ENCODE results near the gene BIN2. TPM values are rescaled to one million over a fixed set of nuclear protein-coding genes. Genes with fewer than 3 reads are reported as not detected.
"Not testable (repeated sequence)": the region's sequence is repeated elsewhere in the genome, so short reads cannot be mapped to it uniquely, and the experiment has no call there.

Gene BIN2
- total RNA-seq, 1 experiment from 2014 or later, result not detected

DNA sequence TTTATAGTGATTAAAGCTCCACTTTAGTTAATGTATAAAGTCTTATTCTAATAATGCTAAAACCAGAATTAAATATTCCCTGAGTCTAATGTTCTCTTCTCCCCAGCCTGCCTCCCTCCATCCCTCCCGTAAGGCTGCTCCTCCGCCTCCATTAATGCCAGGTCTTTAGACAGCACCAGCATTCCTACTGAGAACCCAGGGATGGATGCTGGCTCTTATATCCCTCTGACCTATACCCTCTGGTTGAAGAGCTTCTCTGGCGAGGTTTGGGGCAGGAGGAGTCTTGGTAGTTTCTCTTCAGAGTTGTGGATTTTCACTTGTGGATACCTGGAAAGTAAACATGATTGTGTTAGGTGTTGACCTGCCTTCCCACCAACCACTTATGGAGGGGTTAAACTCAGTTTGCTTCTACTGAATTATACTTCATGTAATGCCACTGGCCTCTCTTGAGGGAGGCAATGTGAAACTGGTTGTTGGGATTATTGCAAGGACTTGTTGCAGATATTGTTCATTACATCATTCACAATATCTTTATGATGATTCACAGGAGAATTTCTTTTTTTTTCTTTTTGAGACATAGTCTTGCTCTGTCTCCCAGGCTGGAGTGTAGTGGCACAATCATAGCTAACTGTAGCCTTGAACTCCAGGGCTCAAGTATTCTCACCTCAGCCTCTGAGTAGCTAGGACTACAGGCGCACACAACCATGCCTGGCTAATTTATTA is 42.6 kb downstream of the BIN2 start:
- in situ Hi-C loops (cut with HindIII; ENCODE audit: low pct_unique_long_range_greater_than_20kb, low sequenced_read_pairs), result no loop called here
- DNase-seq (ENCODE audit: low read depth), result no peak

DNA sequence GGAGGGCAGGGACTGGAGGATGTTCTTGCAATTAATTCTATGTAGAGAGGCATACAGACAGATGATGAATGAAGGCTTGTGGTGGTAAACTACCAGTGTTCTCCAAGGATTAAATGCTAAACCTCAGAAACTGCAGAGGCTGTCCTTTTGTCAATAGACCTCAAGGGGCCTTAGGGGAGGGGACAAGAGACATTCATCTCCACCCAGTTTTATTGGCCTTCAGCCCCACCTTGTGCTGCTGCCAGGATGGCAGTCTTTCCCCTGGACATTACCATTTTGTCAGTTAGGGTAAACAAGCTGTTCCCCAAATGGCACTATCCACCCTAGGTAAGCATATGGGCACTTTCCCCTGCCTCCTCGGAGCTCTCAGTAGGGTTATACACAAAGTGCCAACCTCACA is 48.9 kb downstream of the BIN2 start:
- in situ Hi-C loops (cut with HindIII; ENCODE audit: low pct_unique_long_range_greater_than_20kb, low sequenced_read_pairs), result no loop called here
- DNase-seq (ENCODE audit: low read depth), result no peak

DNA sequence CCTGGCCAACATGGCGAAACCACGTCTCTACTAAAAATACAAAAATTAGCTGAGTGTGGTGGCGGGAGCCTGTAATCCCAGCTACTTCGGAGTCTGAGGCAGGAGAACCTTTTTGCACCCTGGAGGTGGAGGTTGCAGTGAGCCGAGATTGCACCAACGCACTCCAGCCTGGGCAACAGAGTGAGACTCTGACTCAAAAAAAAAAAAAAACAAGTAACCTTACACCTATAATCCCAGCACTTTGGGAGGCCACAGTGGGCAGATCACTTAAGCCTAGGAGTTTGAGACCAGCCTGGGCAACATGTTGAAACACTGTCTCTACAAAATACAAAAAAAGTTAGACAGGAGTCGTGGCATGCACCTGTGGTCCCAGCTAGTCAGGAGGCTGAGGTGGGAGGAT is 51.2 kb downstream of the BIN2 start:
- in situ Hi-C loops (cut with HindIII; ENCODE audit: low pct_unique_long_range_greater_than_20kb, low sequenced_read_pairs); DNase-seq (ENCODE audit: low read depth): not testable (repeated sequence)

DNA sequence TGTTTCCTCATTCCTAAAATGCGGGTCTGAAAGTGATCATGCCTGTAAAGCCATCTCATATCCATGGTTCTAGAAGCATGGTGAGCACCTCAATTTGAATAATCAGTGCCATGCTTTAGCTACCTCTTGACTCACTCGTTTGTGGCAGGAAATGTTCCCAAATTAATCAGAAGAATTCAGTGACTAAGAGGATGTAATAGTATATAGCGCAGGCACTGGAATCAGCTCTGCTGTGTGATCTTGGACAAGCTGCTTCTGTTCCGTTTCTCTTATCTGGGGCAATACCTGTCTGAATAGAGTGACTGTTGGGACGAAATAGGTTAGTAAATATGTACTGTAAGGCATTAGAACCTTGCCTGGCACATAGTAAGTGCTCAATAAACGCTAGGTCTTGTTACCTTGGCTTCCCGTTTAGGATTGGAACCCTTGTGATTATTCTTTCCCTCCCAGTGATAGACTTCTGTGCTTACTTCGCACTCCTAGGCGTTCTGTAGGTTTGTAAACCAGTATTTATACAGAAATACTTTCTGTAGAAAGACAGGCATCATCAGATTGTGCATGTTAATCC is 52.9 kb downstream of the BIN2 start:
- in situ Hi-C loops (cut with HindIII; ENCODE audit: low pct_unique_long_range_greater_than_20kb, low sequenced_read_pairs), result no loop called here
- no peak for DNase-seq (ENCODE audit: low read depth)

DNA sequence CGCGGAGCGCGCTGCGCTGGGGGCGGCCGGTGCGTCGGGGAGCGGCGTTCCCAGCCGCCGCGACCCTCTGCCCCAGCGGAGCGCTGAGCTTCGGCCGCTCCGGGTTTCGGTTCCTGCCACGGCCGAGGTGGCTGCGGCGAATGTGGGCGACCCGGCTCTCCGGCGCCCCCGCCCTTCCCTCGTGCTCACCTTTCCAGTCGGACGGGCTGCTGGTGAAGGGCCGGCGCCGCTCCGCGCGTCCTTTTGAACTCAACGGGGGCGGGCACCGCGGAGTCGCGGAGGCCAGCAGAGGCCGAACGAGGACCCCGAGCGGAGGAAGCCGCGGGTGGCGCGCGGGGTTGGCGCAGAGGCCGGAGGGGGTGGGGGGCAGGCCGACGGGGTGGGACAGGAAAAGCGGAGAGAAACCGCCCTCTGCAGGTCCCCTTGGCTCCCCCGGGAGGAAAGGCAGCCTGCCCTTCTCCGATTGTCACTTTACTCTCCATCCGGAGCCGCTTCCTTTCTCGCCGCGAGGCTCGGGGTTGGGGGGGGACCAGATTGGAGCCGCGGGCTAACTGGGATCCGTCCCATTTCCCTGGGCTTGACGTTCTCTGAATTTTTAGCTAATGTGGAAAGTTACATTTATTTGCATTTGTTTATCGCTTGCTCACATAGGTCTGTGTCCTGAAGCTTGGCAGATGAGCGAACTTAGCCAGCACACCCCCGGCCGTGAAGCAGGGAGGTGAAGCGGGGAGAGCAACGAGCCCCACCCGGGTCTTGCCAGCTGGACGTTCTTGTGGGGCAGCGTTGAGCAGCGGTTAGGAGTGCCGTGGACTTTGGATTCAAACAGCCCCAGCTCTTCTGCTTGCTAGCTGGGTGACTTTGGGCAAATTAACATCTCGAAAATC is 53.7 kb downstream of the BIN2 start, which contains the start of gene SMAGP:
TSS of gene SMAGP (minus strand) at position 349 of the 884 bp plus-strand sequence. CDS start 1,137 bp downstream, outside the sequence.
- peak; percentile 59 for DNase-seq (ENCODE audit: low read depth)
- in situ Hi-C loops (cut with HindIII; ENCODE audit: low pct_unique_long_range_greater_than_20kb, low sequenced_read_pairs), result no loop called here

DNA sequence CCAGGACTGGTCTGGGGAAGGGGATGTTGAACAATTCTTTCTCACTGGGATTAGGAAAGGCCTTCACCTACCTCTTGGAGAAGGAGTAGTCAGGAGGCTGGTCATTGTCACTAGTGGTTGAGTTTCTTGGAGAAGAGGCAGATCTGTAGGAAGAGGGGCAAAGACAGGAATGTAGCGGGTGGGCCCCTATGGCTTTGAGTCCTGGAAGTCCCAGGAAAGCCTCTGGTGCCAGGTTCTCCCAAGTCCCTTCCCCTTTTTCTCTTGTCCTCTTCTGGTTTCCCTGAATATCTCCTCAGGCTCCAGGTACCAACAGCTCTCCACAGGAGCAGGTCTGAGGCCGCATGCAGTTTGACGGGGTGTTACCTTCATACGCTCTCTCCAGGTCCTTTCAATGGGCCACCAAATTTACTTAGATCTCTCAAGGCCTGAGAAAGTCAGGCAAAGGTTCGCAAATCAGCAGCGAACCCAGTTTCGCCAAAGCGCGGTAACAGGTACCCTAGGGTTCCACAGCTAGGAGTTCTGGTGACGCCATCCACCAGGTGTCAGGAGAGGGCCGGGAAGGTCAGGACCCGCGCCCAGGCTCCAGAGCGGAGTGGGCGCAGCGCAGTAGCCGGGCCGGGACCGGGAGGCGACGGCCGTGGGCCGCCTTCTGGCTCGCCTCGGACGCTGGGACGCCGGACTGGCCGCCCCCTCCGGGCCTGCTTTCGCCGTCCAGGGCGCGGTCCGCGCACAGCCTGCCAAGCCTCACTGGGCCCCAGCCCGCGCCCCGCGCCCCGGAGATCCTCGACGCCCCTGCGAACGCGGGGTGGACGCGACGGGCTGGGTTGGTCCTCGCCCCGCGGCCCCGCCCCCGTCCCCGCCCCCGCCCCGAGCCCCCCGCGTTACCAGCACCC is 54.6 kb downstream of the BIN2 start:
- in situ Hi-C loops (cut with HindIII; ENCODE audit: low pct_unique_long_range_greater_than_20kb, low sequenced_read_pairs), result no loop called here
- peak; percentile 57 for DNase-seq (ENCODE audit: low read depth)

DNA sequence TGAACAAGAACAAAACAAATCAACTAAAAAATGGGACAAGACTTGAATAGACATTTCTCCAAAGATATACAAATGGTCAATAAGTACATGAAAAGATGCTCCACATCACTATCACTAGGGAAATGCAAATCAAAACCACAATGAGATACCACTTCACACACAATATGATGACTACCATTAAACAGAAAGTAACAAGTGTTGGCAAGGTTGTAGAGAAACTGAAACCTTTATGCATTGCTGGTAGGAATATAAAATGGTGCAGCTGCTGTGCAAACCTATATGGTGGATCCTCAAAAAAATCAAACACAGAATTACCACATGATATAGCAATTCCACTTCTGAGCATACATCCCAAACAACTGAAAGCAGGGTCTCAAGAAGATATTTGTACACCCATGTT is 59.0 kb downstream of the BIN2 start:
- in situ Hi-C loops (cut with HindIII; ENCODE audit: low pct_unique_long_range_greater_than_20kb, low sequenced_read_pairs), result no loop called here
- DNase-seq (ENCODE audit: low read depth), result no peak

DNA sequence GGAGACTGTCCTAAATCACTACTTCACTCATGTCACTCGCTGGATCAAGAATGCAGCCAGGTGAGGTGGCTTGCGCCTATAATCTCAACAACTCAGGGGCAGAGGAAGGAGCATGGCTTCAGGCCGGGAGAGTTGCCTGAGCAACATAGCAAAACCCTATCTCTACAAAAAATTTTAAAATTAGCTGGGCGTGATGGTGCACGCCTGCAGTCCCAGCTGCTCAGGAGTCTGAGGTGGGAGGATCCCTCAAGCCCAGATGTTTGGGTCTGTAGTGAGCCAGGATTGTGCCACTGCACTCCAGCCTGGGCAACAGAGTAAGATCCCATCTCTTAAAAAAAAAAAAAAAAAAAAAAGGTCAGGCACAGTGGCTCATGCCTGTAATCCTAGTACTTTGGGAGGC is 59.7 kb downstream of the BIN2 start:
- in situ Hi-C loops (cut with HindIII; ENCODE audit: low pct_unique_long_range_greater_than_20kb, low sequenced_read_pairs), result no loop called here
- no peak for DNase-seq (ENCODE audit: low read depth)

DNA sequence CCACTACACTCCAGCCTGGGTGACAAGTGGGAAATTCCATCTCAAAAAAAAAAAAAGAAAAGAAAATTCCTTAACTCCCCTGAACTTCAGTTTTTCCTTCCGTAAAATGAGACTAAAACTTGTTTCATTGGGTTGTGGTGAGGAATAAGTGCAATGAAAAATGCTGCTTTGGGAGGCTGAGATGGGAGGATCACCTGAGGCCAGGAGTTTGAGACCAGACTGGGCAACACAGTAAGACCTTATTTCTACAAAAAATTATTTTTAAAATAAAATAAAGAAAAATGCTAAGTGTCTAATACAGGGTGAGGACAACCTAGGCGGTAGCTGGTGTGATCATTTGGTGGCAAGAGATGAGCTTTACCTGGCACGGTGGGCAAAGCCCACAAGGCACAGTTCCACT is 60.6 kb downstream of the BIN2 start:
- in situ Hi-C loops (cut with HindIII; ENCODE audit: low pct_unique_long_range_greater_than_20kb, low sequenced_read_pairs), result no loop called here

DNA sequence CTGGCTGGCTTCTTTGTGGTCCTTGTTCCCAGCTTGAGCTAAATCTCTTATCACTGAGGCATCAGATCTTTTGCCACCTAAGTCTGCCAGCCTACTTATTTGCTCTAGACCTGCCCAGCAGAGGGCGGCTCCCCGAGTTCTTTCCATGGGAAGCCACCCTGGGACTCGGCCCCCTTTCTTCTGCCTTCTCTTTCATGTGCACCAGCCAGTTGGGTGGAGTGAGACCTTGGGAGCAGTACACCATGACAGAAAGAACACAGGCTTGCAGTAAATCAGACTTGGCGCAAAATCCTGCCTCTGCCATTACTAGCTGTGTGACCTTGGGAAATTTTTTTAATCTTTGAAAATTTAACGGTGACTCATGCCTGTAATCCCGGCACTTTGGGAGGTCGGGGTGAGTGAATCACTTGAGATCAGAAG is 61.2 kb downstream of the BIN2 start:
- peak; percentile 89 for DNase-seq (ENCODE audit: low read depth)
- in situ Hi-C loops (cut with HindIII; ENCODE audit: low pct_unique_long_range_greater_than_20kb, low sequenced_read_pairs), result no loop called here

More for the DNA sequence above, 60.6 kb downstream of the BIN2 start:
- DNase-seq (ENCODE audit: low read depth), result no peak

DNA sequence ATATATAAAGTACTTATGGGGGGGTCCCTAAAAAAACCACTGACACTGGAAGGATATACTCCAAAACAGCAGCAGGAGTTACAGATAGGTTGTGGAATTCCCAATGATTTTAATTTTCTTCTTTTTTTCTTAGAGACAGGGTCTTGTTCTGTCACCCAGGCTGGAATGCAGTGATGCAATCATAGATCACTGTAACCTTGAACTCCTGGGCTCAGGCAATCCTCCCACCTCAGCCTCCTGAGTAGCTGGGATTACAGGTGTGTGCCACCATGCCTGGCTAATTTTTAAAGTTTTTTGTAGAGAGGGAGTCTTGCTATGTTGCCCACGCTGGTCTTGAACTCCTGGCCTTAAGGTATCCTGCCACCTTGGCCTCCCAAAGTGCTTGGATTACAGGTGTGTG is 64.4 kb downstream of the BIN2 start:
- in situ Hi-C loops (cut with HindIII; ENCODE audit: low pct_unique_long_range_greater_than_20kb, low sequenced_read_pairs); DNase-seq (ENCODE audit: low read depth): not testable (repeated sequence)

DNA sequence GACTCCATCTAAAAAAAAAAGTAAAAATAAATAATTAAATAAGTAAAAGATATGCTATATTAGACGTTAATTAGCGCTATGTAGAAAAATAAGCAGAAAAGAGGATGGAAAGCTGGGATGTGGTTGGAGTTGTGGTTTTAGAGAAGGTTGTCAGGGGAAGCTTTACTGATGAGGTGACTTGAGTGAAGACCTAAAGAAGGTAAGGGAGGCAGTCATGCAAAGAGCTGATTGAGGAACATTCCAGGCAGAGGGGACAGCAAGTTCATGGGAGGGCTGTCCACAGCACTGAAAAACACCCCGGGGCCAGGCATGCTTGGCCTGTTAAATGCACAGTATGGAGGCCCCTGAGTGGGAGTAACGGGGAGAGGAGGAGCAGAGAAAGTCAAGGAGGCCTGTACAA is 69.4 kb downstream of the BIN2 start:
- peak; percentile 45 for DNase-seq (ENCODE audit: low read depth)
- in situ Hi-C loops (cut with HindIII; ENCODE audit: low pct_unique_long_range_greater_than_20kb, low sequenced_read_pairs), result no loop called here

DNA sequence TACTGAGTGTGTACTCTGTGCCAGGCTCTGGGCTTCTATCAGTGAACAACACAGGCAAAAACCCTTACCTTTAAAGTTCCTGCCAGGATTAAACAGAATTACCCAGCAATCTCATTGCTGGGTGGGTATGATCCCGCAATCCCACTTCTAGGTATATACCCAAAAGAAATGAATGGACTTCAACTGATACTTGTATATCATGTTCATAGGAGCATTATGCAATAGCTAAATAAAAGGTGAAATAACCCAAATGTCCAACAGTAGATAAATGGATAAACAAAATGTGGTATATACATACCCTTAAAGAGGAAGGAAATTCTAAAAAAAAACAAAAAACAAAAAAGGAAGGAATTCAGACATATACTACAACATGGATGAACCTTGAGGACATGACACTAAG is 70.7 kb downstream of the BIN2 start:
- DNase-seq (ENCODE audit: low read depth), result no peak
- in situ Hi-C loops (cut with HindIII; ENCODE audit: low pct_unique_long_range_greater_than_20kb, low sequenced_read_pairs), result no loop called here

DNA sequence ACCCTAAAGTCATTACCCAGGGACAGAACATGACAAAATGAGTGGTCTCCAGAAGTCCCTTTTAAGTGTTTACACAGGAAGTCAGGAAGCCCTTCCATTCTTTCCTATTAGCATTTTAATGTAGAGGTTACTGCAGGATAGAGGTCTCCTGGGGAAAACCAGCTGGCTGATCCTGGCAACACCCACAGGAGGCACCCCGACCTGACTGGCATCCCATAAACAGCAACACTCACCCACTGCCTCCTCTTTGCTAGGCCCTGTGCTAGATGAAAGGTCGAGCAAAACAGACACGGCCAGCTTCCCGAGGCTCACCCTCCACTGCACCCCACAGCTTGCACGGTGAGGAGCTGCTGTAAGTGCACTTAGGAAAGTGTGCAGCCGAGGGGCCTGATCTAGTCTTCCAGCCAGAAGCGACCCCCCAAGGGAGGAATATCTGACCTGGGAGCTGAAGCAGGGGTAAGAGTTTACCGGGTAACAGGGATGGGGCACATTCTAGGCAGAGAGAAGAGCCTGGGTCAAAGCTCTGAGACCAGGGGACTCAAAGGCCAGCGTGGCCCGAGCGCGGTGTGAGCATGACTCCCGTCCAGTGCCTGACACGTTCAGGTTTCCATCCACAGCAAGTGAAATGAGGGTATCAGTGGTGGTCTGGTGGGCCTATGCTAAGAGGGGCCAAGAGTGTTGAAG is 76.3 kb downstream of the BIN2 start:
- in situ Hi-C loops (cut with HindIII; ENCODE audit: low pct_unique_long_range_greater_than_20kb, low sequenced_read_pairs), result no loop called here
- DNase-seq (ENCODE audit: low read depth), result no peak

DNA sequence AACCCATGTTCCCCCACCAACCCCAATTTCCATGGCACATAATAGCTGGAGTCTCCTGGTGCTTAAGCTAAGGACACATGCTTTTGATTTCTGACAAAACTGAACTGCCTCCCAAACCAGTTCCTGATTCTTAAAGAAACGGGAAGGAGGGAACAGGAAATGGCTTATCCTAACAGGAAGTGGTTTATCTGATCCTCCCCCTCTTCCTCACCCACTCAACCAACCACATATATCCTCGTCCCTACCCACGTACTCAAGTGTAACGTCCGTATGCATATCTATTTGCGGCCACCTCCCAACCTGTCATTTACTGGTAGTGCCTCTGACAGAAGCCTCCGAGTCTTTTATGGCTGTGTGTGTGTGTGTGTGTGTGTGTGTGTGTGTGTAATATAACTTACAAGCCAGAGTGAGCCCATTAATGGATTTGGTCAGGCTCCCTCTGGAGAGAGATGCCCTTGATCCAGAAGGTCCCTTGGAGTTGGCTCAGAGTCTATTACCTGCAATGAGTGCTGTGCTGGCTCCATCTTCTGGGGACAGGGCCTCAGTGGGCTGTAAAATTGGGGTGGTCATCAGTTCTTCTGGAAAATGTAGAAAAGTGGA is 77.6 kb downstream of the BIN2 start:
- in situ Hi-C loops (cut with HindIII; ENCODE audit: low pct_unique_long_range_greater_than_20kb, low sequenced_read_pairs), result no loop called here
- DNase-seq (ENCODE audit: low read depth), result no peak

DNA sequence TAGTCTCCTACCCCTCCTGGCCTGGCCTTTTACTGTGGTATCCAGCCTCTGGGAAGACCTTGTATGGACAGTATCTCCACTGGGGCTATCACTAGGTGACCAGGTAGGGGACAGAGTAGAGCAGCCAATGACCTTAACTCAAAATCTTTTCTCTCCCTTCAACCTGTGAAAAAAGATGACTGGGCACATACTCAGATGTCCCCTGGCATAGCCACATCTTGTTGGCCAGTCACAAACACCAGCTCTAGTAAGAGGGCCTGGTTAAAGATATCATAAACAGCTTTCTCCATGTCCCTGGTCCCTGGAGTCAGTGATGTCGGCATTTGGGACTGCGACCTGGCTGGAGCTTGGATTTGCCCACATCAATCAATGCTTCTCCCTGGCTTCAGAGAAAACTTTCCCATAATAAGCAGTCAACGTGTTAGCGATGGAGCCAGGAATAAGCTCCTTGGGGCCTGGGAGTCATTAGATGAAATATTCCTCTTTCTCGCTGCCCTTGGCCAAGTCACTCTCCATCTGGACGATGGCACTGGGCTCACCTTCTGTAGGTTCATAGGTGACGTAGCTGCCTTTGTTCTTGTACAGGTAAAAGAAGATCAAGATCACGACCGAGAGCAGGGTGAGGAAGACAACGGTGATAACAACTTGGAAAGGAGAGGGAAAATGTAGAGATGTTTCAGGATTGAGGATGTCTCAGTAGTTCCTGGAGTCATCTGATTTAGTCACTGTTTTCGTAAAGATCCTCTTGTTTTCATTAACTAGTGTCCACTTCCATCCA is 78.3 kb downstream of the BIN2 start:
- in situ Hi-C loops (cut with HindIII; ENCODE audit: low pct_unique_long_range_greater_than_20kb, low sequenced_read_pairs), result no loop called here
- DNase-seq (ENCODE audit: low read depth), result no peak

DNA sequence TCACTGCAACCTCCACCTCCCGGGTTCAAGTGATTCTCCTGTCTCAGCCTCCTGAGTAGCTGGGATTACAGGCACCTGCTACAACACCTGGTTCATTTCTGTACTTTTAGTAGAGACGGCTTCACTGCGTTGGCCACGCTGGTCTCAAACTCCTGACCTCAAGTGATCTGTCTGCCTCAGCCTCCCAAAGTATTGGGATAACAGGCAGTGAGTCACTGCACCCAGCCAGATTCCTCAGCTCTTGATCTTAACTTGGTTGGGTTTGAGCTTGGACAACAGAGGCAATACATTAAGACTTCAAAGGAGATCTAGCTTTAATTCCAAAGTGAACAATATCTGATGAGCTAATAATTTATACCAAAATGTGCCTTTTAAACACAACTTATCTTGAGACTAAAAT is 79.7 kb downstream of the BIN2 start:
- in situ Hi-C loops (cut with HindIII; ENCODE audit: low pct_unique_long_range_greater_than_20kb, low sequenced_read_pairs), result no loop called here
- no peak for DNase-seq (ENCODE audit: low read depth)
